CD4-positive, alpha-beta T cell treated with Interleukin-15 for 4 hours (primary cell): Measurements from ENCODE around the gene ALDH3A1.

Experiments
- DNase-seq: peaks from one replicate; pipeline ENCODE4 v3.0.0-alpha.2; 2020; ENCODE audit warnings: low spot score

Gene ALDH3A1

GRCh38 chr17:19718613-19719354 lies 29.3 kb downstream of the ALDH3A1 start:
- DNase-seq, result no peak

GRCh38 chr17:19718041-19718612 lies 30.0 kb downstream of the ALDH3A1 start:
- no peak for DNase-seq

- DNase-seq, result no peak
Observed at GRCh38 chr17:19717411-19717908, 30.6 kb downstream of the ALDH3A1 start.

GRCh38 chr17:19717031-19717360 lies 31.1 kb downstream of the ALDH3A1 start:
- no peak for DNase-seq

- no peak for DNase-seq
Observed at GRCh38 chr17:19716108-19717030, 31.7 kb downstream of the ALDH3A1 start, which contains the start of gene SLC47A2. Gene SLC47A2 (minus strand): TSS chr17:19716584. CDS start chr17:19716555, 29 bp downstream.

- DNase-seq, result no peak
Observed at GRCh38 chr17:19714542-19715411, 33.3 kb downstream of the ALDH3A1 start.

GRCh38 chr17:19713901-19714361 lies 34.2 kb downstream of the ALDH3A1 start:
- no peak for DNase-seq

- no peak for DNase-seq
Observed at GRCh38 chr17:19713462-19713861, 34.6 kb downstream of the ALDH3A1 start.

GRCh38 chr17:19712436-19713004 lies 35.6 kb downstream of the ALDH3A1 start:
- no peak for DNase-seq

- no peak for DNase-seq
Observed at GRCh38 chr17:19709841-19710240, 38.3 kb downstream of the ALDH3A1 start.

- DNase-seq, result no peak
Observed at GRCh38 chr17:19708431-19709175, 39.5 kb downstream of the ALDH3A1 start.

- DNase-seq, result no peak
Observed at GRCh38 chr17:19707728-19708221, 40.3 kb downstream of the ALDH3A1 start.

- no peak for DNase-seq
Observed at GRCh38 chr17:19706791-19707727, 41.0 kb downstream of the ALDH3A1 start.

GRCh38 chr17:19705771-19706770 lies 42.0 kb downstream of the ALDH3A1 start:
- DNase-seq, result no peak

- DNase-seq, result no peak
Observed at GRCh38 chr17:19705201-19705600, 42.9 kb downstream of the ALDH3A1 start.

GRCh38 chr17:19703828-19704613 lies 44.1 kb downstream of the ALDH3A1 start:
- DNase-seq, result no peak
